CD4-positive, alpha-beta T cell treated with Interferon gamma for 1 hour (primary cell): ENCODE data around the gene C3AR1.
"Not testable (repeated sequence)": the region's sequence is repeated elsewhere in the genome, so short reads cannot be mapped to it uniquely, and the experiment has no call there.

Experiments
- DNase-seq: peaks from one replicate; pipeline ENCODE4 v3.0.0-alpha.2; 2020

The C3AR1 gene

DNA sequence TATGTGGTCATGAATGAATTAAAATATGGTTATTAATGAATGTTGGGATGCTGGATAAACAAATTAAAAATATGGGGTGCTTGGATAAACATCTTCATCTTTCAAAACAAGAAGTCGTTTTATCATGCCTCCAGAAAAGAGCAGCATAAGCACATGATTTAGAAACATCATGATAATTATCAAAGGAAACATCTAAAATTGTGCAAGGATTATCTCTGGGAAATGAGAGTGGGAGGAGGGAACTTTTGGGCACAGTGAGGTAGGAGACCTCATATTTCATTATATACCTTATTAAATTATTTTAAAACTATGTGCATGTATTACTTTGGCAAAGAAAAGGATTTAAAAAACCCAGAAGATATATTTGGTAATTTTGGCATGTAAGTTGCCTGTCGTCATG, 8.9 kb downstream of the C3AR1 start:
- DNase-seq, result no peak

DNA sequence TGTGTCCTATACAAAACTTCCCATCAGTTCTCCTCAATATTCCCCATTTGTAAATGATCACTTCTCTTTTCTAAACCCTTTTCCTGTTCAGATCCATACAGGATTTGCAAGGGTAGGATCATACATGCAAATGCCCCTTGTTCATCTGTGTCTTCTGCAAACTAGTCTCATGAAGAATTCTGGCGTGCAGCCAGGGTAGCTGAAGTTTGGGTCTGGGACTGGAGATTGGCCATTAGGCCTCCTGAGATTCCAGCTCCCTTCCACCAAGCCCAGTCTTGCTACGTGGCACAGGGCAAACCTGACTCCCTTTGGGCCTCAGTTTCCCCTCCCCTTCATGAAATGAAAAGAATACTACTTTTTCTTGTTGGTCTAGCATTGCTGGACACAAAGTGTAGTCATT, 11.3 kb downstream of the C3AR1 start:
- no peak for DNase-seq

GRCh38 chr12:8052679-8053078, 13.5 kb downstream of the C3AR1 start:
- DNase-seq, result peak; percentile 67

- DNase-seq, result no peak
Observed at GRCh38 chr12:8050600-8051250, 15.4 kb downstream of the C3AR1 start.

GRCh38 chr12:8048906-8049305, 17.3 kb downstream of the C3AR1 start:
- DNase-seq, result no peak

- DNase-seq, result no peak
Observed at GRCh38 chr12:8047842-8048241, 18.3 kb downstream of the C3AR1 start.

- peak; percentile 71 for DNase-seq
Observed at GRCh38 chr12:8045952-8046944, 19.9 kb downstream of the C3AR1 start.

GRCh38 chr12:8040791-8041190, 25.4 kb downstream of the C3AR1 start:
- DNase-seq, result no peak

GRCh38 chr12:8038659-8039114, 27.5 kb downstream of the C3AR1 start:
- no peak for DNase-seq

DNA sequence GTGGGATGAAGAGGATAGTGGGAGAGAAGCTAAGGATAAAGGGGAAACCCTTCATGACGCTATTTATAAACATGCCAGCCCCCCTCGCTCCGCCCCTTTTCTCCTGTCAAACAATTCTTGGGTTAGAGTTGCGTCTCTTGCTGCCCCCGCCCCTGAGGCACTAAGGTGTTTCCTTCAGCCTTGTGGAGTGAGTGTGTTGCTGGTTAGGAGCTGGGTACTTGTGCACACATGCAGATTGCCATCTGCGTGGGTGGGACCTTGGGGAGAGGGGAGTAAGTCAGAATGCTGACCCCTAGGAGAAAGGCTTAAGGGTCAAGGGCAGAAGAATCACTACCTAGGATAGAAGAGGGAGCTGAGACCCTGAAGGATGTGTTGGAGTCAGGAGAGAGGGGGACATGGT, 28.2 kb downstream of the C3AR1 start:
- no peak for DNase-seq

DNA sequence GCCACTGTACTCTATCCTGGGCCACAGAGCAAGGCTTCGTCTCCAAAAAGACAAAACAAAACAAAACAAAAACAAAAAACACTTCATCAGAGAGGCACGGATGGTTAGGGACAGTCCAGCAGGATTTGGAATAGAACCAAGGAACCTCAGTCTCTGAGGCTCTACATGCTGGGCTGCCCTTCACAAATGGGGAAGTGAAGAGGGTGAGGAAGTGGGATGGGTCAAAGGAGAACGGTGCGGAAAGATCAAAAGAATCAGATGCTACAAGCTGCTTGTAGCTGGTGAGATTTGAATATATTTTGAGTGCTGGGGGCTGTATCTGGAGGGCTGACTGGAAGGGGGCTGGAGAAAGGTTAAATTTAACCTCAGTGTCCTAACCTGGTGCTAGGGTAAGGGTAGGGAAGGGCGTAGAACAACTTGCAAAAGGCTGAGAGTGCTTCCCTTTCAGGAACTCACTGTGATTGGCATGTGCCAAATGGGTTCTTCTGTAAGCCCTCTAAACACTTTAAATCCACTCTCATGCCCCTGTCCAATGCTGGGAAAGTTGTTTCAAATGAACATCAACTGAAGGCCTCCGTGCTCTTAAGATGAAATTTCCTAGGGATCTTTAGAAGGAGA, 29.0 kb downstream of the C3AR1 start:
- DNase-seq, result no peak

DNA sequence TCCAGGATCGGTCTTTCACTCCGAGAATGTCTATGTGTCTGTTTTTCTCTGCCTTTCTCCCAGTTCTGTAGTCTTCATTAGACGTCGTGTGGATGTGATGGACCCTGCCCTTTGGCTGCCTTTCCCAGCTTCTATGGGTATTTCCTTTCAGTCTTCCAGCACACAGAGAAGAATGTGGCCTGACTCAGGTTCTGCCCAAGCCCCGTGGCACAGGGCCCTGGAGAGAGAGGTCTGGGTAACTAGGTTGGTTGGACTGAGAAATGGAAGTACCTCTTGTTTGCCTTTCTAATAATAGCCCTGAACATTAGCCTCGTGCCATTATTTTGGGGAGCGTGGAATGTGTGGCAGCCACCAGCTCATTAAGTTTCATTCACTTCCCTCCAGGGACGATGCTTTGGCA, 29.8 kb downstream of the C3AR1 start:
- DNase-seq, result no peak

DNA sequence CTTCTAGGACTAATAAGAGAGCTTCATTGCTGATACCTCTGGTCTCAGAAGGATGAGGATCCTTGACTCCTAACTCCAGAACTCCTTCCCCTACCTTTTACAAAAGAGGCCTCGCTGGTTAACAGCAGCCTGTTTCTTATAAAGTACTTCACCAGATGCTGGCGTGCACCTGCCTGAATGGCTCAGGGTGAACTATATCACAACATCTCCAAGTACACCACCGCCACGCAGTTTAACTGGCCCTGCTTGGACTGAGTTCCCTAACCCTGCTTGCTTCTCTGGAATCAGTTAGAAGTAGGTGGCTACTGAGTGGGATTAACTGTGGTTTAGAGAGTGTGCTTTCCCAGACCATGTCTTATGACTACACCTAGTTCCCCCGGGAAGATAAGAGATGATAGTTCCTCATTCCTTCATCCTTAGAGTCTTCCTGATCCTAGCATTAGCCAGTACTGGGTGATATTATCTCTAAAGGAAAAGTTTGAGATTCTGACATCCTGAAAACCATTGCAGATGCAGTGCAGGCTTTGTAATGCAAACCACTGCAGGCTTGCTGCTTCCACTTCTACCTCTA, 30.6 kb downstream of the C3AR1 start:
- DNase-seq, result no peak

GRCh38 chr12:8034802-8035201, 31.4 kb downstream of the C3AR1 start:
- DNase-seq, result no peak

GRCh38 chr12:8033153-8034044, 32.8 kb downstream of the C3AR1 start:
- peak; percentile 46 for DNase-seq

GRCh38 chr12:8032242-8033152, 33.7 kb downstream of the C3AR1 start, which contains the start of gene FOXJ2:
Gene FOXJ2 (plus strand): TSS chr12:8032716. CDS start chr12:8039833, 7,117 bp downstream.
- peak; percentile 80 for DNase-seq

DNA sequence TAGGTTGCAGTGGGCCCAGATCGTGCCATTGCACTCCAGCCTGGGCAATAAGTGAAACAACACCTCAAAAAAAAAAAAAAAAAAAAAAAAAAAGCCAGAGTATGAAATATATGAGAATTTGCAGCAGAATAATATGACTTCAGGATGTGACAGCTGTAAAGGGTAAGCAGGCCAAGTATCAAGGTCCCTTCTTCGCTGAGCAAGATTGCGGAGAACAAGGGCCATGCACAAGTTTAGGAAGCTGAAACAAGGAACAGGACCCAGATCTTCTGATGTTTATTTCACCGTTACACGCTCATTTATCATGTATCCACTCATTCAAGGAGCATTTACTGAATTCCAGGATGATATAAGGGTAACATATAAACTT, 34.3 kb downstream of the C3AR1 start:
- no peak for DNase-seq

- not testable (repeated sequence) for DNase-seq
Observed at GRCh38 chr12:8031017-8031416, 35.1 kb downstream of the C3AR1 start.

DNA sequence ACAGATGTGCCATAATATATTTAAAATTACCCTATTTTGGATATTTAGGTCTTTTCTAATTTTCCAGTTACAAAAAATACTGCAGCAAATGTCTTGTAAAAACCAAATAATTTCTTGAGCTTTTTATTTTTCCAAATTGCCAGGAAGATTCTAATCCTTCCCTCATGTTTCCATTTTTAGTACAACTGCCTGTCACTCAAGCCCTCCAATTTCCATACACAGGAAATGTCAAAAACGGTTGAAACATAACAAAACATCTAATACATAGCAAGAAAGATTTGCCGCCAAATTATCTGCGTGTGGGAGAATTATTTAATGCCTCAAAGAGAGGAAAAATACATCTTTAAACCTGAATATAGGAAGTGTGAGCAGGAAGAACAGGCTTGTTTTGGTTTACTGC, 36.0 kb downstream of the C3AR1 start:
- no peak for DNase-seq

- DNase-seq, result no peak
Observed at GRCh38 chr12:8028267-8028666, 37.9 kb downstream of the C3AR1 start.

GRCh38 chr12:8027856-8028255, 38.3 kb downstream of the C3AR1 start:
- no peak for DNase-seq
